ENCODE data around the gene FCGR3B.
"Not testable (repeated sequence)": the region's sequence is repeated elsewhere in the genome, so short reads cannot be mapped to it uniquely, and the experiment has no call there.

- TF ChIP-seq CTCF, POLR2A (IDR thresholded peaks at IDR 0.05): not testable (repeated sequence)
Observed at GRCh38 chr1:161582882-161583281, 48.1 kb downstream of the FCGR3B start.

Data from body of pancreas (tissue), 4 donors.